D721Med (cell line): ENCODE measurements around the gene GMPPA.

Experiments
- DNase-seq: peaks from one replicate; pipeline ENCODE4 v3.0.0; 2011; ENCODE audit warnings: low spot score; ENCODE audit not compliant: insufficient read length
- FAIRE-seq: peaks from 2 replicates; lab custom pipeline; 2011; peaks lifted over from hg19 to GRCh38; lab: Jason Lieb, UNC
- TF ChIP-seq, protein P1 (sequence below): IDR thresholded peaks from 2 replicates; pipeline ENCODE4 v1.5.1; 2012; ENCODE audit warnings: mild to moderate bottlenecking, control low read depth; ENCODE audit not compliant: insufficient read depth; ENCODE audit errors: missing control alignments

The GMPPA gene

DNA sequence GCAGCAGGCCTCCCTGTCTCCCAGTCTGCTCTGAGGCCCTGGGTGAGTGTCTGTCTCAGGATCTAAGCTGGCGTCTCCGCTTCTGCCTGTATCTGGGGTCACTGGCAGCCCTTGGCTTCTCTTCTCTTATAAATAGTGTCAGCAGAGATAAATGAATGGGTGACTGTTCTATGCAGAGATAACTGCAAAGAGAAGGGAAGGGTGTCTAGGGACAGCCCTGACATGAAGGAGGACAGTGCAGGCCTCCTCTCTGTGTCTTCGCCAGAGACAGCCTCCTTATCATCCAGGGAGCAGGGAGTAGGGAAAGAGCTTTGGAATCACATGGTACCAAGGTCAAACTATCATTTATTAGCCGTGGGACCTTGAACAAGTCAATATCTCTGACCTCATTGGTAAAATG lies 28.3 kb upstream of the GMPPA start:
- no peak for DNase-seq
- no peak for FAIRE-seq
- TF ChIP-seq, protein P1, sequence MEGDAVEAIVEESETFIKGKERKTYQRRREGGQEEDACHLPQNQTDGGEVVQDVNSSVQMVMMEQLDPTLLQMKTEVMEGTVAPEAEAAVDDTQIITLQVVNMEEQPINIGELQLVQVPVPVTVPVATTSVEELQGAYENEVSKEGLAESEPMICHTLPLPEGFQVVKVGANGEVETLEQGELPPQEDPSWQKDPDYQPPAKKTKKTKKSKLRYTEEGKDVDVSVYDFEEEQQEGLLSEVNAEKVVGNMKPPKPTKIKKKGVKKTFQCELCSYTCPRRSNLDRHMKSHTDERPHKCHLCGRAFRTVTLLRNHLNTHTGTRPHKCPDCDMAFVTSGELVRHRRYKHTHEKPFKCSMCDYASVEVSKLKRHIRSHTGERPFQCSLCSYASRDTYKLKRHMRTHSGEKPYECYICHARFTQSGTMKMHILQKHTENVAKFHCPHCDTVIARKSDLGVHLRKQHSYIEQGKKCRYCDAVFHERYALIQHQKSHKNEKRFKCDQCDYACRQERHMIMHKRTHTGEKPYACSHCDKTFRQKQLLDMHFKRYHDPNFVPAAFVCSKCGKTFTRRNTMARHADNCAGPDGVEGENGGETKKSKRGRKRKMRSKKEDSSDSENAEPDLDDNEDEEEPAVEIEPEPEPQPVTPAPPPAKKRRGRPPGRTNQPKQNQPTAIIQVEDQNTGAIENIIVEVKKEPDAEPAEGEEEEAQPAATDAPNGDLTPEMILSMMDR = no peak

DNA sequence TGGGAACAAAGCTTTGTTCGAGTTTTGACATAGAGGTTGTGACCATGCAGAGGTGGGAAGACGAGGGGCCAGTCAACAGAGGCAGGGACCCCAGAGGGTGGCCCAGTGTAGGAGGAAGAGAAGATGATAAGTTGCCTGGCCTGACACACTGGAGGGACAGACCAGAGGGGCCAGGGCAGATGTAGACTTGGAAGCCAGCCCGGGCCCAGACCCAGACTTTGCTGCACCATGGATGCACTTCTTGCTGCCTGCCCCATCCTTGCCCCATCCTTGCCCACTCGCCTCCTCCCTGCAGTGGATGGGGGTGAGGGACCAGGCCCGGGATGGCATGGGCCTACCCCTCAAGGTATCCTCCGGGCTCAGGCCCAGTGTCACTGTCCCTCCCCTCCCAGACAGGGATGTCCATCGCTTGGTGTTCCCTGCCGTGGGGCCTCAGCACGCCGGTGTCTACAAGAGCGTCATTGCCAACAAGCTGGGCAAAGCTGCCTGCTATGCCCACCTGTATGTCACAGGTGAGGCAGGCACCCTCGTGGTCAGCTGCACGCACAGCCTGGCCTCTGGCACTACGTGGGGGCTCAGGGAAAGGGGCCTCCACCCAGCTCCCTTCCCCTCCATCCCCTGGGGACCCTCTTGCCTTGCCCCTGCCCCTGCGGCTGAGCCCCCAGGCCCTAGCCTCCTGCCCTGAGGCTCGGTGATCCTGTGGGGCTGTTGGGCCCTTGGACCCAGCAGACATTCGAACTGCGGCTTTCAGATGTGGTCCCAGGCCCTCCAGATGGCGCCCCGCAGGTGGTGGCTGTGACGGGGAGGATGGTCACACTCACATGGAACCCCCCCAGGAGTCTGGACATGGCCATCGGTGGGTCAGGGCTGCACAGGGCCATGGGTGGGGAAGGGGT lies 27.0 kb upstream of the GMPPA start:
- DNase-seq (no peak), FAIRE-seq (no peak)
- TF ChIP-seq, protein P1 = no peak

DNA sequence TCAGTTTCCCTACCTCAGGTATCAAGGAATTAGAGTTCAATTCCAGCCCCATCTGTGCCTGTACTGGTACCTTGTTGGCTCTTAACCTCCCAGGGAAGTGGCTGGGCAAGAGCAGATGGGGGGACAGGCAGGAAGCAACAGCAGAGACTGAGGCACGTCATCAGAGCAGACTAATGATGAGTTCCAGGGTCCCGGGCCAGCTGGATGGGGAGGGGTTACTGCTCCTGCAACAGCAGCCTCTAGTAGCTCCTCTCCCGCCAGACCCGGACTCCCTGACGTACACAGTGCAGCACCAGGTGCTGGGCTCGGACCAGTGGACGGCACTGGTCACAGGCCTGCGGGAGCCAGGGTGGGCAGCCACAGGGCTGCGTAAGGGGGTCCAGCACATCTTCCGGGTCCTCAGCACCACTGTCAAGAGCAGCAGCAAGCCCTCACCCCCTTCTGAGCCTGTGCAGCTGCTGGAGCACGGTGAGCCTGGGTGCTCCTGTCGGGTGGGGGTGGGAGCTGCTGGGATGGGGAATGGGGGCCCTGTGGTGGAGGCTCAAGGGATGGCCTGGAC lies 26.0 kb upstream of the GMPPA start:
- FAIRE-seq = no peak
- DNase-seq = no peak
- TF ChIP-seq, protein P1 = no peak

DNA sequence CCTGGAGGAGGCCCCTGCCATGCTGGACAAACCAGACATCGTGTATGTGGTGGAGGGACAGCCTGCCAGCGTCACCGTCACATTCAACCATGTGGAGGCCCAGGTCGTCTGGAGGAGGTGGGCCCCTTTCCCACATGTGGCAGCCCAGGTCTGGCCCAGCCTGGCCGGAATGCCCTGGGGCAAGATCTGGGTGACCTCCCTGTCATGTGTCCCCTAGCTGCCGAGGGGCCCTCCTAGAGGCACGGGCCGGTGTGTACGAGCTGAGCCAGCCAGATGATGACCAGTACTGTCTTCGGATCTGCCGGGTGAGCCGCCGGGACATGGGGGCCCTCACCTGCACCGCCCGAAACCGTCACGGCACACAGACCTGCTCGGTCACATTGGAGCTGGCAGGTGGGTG lies 25.2 kb upstream of the GMPPA start:
- no peak for DNase-seq
- FAIRE-seq = no peak
- TF ChIP-seq, protein P1 = no peak

DNA sequence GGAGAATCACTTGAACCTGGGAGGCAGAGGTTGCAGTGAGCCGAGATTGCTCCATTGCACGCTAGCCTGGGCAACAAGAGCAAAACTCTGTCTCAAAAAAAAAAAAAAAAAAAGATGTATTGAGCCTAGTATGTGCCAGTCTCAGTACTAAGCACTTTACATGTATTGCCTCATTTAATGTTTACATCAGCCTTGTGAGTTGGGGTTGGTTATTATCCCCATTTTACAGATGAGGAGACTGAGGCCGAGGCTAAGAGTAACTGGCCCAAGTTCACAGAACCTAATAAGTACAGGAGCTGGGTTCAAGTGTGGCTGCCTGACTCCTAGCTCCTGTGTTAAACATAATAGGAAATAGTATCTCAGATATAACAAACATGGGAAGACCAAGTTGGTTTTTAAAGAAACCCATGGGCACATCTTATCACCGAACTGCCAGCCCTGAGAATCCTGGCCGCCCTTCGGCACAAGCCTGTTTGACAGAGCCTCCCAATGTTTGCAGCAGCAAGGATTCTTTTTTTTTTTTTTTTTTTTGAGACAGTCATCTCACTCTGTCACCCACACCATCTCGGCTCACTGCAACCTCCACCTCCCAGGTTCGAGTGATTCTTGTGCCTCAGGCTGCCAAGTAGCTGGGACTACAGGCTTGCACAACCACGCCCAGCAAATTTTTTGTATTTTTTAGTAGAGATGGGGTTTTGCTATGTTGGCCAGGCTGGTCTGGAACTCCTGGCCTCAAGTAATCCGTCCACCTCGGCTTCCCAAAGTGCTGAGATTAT lies 24.2 kb upstream of the GMPPA start:
- TF ChIP-seq, protein P1 = no peak
- FAIRE-seq (no peak), DNase-seq (no peak)

DNA sequence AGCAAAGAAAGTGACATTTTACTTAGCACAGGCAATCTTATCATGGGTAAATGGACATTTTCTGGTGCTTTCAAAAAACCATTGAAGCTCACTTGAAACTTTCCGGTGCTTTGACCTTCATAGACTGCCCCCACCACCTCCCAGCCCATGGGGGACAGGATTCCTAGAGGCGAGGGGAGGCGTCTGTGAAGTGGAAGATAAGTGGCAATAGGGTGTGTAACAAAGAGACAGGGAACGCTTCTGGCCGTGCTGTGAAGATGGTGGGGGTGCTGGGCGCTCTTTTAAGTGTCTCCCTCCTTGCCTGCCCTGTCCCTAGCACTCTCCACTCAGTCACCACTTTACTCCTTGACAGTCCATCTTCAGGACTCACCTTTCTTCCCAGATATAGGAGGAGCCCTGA lies 23.4 kb upstream of the GMPPA start:
- TF ChIP-seq, protein P1 = no peak
- FAIRE-seq (no peak), DNase-seq (no peak)
